Neural cell (in vitro differentiated cells): ENCODE measurements around the gene GPR78. TPM values are rescaled to one million over a fixed set of nuclear protein-coding genes. Genes with fewer than 3 reads are reported as not detected.

Source experiments
- H2AFZ ChIP-seq: fragments of 200-600, 300-800 bp; sonication (generic), shearing (Covaris generic); 2 replicates; pipeline ENCODE4 v1.6.0; 2014; ENCODE audit warnings: low read depth, mild to moderate bottlenecking, antibody characterized with exemption, low read length, moderate library complexity
- H3F3A ChIP-seq: fragments of 200-600 bp; shearing (Covaris generic); 2 replicates; pipeline ENCODE4 v1.6.1; 2016; ENCODE audit warnings: mild to moderate bottlenecking, moderate library complexity, mixed read lengths, antibody characterized with exemption, low read length; ENCODE audit not compliant: insufficient read depth, poor library complexity, severe bottlenecking
- H3K27ac ChIP-seq: fragments of 200-600, 300-800 bp; sonication (generic), shearing (Covaris generic); 2 replicates; pipeline ENCODE4 v1.5.1; 2014; ENCODE audit warnings: mild to moderate bottlenecking, low read length, moderate library complexity
- H3K27me3 ChIP-seq: fragments of 300-800, 200-600 bp; sonication (generic), shearing (Covaris generic); 2 replicates; pipeline ENCODE4 v1.6.0; 2014; ENCODE audit warnings: mild to moderate bottlenecking, low read depth, low read length, moderate library complexity; ENCODE audit not compliant: insufficient read depth
- H3K36me3 ChIP-seq: fragments of 300-800, 200-600 bp; sonication (generic), shearing (Covaris generic); 2 replicates; pipeline ENCODE4 v1.5.1; 2014; ENCODE audit warnings: mild to moderate bottlenecking, antibody characterized with exemption, low read length, moderate library complexity; ENCODE audit not compliant: insufficient read depth
- H3K4me2 ChIP-seq: fragments of 300-800, 200-600 bp; sonication (generic), shearing (Covaris generic); 2 replicates; pipeline ENCODE4 v1.6.0; 2014; ENCODE audit warnings: mild to moderate bottlenecking, low read length
- H3K4me3 ChIP-seq: fragments of 300-800, 200-600 bp; sonication (generic), shearing (Covaris generic); 2 replicates; pipeline ENCODE4 v1.5.1; 2014; ENCODE audit warnings: mild to moderate bottlenecking, low read length, moderate library complexity
- H3K79me2 ChIP-seq: fragments of 200-600 bp; shearing (Covaris generic); replicated peaks from 2 replicates; pipeline ENCODE4 v1.6.0; 2014; ENCODE audit warnings: mild to moderate bottlenecking, low read length, moderate library complexity; ENCODE audit not compliant: insufficient read depth
- H3K9ac ChIP-seq: fragments of 300-800, 200-600 bp; sonication (generic), shearing (Covaris generic); 2 replicates; pipeline ENCODE4 v1.6.1; 2016; ENCODE audit warnings: mild to moderate bottlenecking, low read length, mixed read lengths
- H3K9me2 ChIP-seq: fragments of 200-600 bp; shearing (Covaris generic); 2 replicates; pipeline ENCODE4 v1.6.1; 2016; ENCODE audit warnings: mild to moderate bottlenecking, low read length, mixed read lengths; ENCODE audit not compliant: insufficient read depth
- H3K9me3 ChIP-seq: fragments of 200-600, 300-800 bp; sonication (generic), shearing (Covaris generic); 2 replicates; pipeline ENCODE4 v1.6.1; 2016; ENCODE audit warnings: mild to moderate bottlenecking, mixed run types, low read length, moderate library complexity, mixed read lengths
- H4K20me1 ChIP-seq: fragments of 200-600 bp; shearing (Covaris generic); 2 replicates; pipeline ENCODE4 v1.6.1; 2016; ENCODE audit warnings: mild to moderate bottlenecking, mixed run types; ENCODE audit not compliant: insufficient read depth
- CTCF ChIP-seq: fragments of 450-650 bp; IDR thresholded peaks from 2 replicates; pipeline ENCODE4 v1.5.1; 2014; ENCODE audit warnings: antibody characterized with exemption, mild to moderate bottlenecking, moderate library complexity; ENCODE audit not compliant: poor library complexity, severe bottlenecking
- EP300 ChIP-seq: fragments of 450-650 bp; conservative IDR thresholded peaks from 2 replicates; pipeline ENCODE4 v1.6.1; 2014; ENCODE audit warnings: antibody characterized with exemption, mild to moderate bottlenecking, moderate library complexity; ENCODE audit not compliant: poor library complexity, severe bottlenecking
- EZH2 ChIP-seq: fragments of 200-600, 300-800 bp; shearing (Covaris generic), sonication (generic); IDR thresholded peaks from 2 replicates; pipeline ENCODE4 v1.6.1; 2014; ENCODE audit warnings: antibody characterized with exemption, low read length, borderline replicate concordance, mild to moderate bottlenecking; ENCODE audit not compliant: insufficient read depth, poor library complexity, severe bottlenecking
- MXI1 ChIP-seq: fragments of 450-650 bp; conservative IDR thresholded peaks from 2 replicates; pipeline ENCODE4 v1.6.1; 2014; ENCODE audit warnings: antibody characterized with exemption, mild to moderate bottlenecking; ENCODE audit not compliant: poor library complexity, severe bottlenecking
- POLR2AphosphoS5 ChIP-seq: IDR thresholded peaks from 2 replicates; pipeline ENCODE4 v1.6.1; 2012
- RAD21 ChIP-seq: fragments of 450-650 bp; conservative IDR thresholded peaks from 2 replicates; pipeline ENCODE4 v1.6.1; 2014; ENCODE audit warnings: antibody characterized with exemption, mild to moderate bottlenecking, moderate library complexity
- REST ChIP-seq: IDR thresholded peaks from 2 replicates; pipeline ENCODE4 v1.6.1; 2012; ENCODE audit warnings: borderline replicate concordance
- SMC3 ChIP-seq: fragments of 450-650 bp; conservative IDR thresholded peaks from 2 replicates; pipeline ENCODE4 v1.6.1; 2014; ENCODE audit warnings: antibody characterized with exemption, mild to moderate bottlenecking, moderate library complexity; ENCODE audit not compliant: poor library complexity
- TAF1 ChIP-seq: IDR thresholded peaks from 2 replicates; pipeline ENCODE4 v1.6.1; 2012; ENCODE audit warnings: low read depth
- polyA plus RNA-seq: library from polyadenylated mRNA; depleted of rRNA; stranded (reverse); fragments of >200 nt; gene quantifications from 2 replicates; pipeline ENCODE4 v1.2.3, GENCODE V29; 2014

The GPR78 gene
- polyA plus RNA-seq, 1 donor from 2014 or later = not detected

- no peaks in the 10 kb centered on the region for H3K9me3 ChIP-seq
- no peaks in the 10 kb centered on the region for H3F3A ChIP-seq
- no peak overlapping the region for H2AFZ ChIP-seq
- no peaks in the 10 kb centered on the region for H3K36me3 ChIP-seq
- H3K9ac ChIP-seq = no peak overlapping the region
- no peaks in the 10 kb centered on the region for H3K27me3 ChIP-seq
- H3K27ac ChIP-seq = no peak overlapping the region
- TF ChIP-seq EP300 = no peak
- no peak for TF ChIP-seq RAD21
- no peak for TF ChIP-seq REST
- no peaks in the 10 kb centered on the region for H4K20me1 ChIP-seq
- H3K4me2 ChIP-seq = no peak overlapping the region
- no peaks in the 10 kb centered on the region for H3K9me2 ChIP-seq
- H3K4me3 ChIP-seq = no peak overlapping the region
- no peaks in the 10 kb centered on the region for H3K79me2 ChIP-seq
These were observed 19.7 kb upstream of the GPR78 start for GRCh38 chr4:8560265-8561047.

GRCh38 chr4:8564595-8564994, 15.6 kb upstream of the GPR78 start:
- no peak overlapping the region for H3K4me2 ChIP-seq
- no peak overlapping the region for H3K27ac ChIP-seq
- no peak for TF ChIP-seq TAF1
- no peak for TF ChIP-seq REST
- TF ChIP-seq EZH2 = no peak
- no peak for TF ChIP-seq POLR2AphosphoS5
- TF ChIP-seq MXI1 = no peak
- TF ChIP-seq RAD21 = no peak
- no peak for TF ChIP-seq SMC3
- no peak for TF ChIP-seq EP300
- no peak for TF ChIP-seq CTCF
- no peaks in the 10 kb centered on the region for H3K79me2 ChIP-seq
- H3K36me3 ChIP-seq = no peaks in the 10 kb centered on the region
- no peaks in the 10 kb centered on the region for H4K20me1 ChIP-seq
- no peaks in the 10 kb centered on the region for H3K27me3 ChIP-seq
- H3K9me2 ChIP-seq = no peaks in the 10 kb centered on the region
- H3K4me3 ChIP-seq = no peak overlapping the region
- no peaks in the 10 kb centered on the region for H3F3A ChIP-seq
- H2AFZ ChIP-seq = no peak overlapping the region
- H3K9ac ChIP-seq = no peak overlapping the region
- H3K9me3 ChIP-seq = no peaks in the 10 kb centered on the region
